Right lobe of liver (tissue), 6 donors: ENCODE results near the gene RICTOR. TPM values are rescaled to one million over a fixed set of nuclear protein-coding genes. Genes with fewer than 3 reads are reported as not detected.

Experiments used
- ATAC-seq, 4 donors: fragments of 200-7000 bp; cut with Tn5 transposase; one replicate each; pipeline ENCODE4 v1.9.1; 2020; ENCODE audit warnings: mild to moderate bottlenecking in 4 of 4, moderate library complexity in 4 of 4
- DNase-seq, 3 donors: peaks; one replicate each; pipeline ENCODE4 v3.0.0-alpha.2; 2020
- H3K27ac ChIP-seq, 3 donors: fragments of 200-600 bp; one replicate each; pipeline ENCODE4 v1.8.0; 2022
- H3K27me3 ChIP-seq, 2 donors: fragments of 200-600 bp; one replicate each; pipeline ENCODE4 v1.8.0; 2022
- H3K36me3 ChIP-seq, 4 donors: fragments of 200-600 bp; sonication (generic) in 1 of 4; one replicate each; pipeline versions ENCODE4 v1.5.1 to v1.8.0; 2017 to 2022; ENCODE audit warnings: control low read depth in 1 of 4
- H3K4me1 ChIP-seq, 4 donors: fragments of 200-600 bp; sonication (generic) in 1 of 4; one replicate each; pipeline versions ENCODE4 v1.5.1 to v1.8.0; 2017 to 2022; ENCODE audit warnings: control low read depth in 1 of 4
- H3K4me3 ChIP-seq, 3 donors: fragments of 200-600 bp; one replicate each; pipeline ENCODE4 v1.8.0; 2022
- H3K9me3 ChIP-seq, 4 donors: fragments of 200-600 bp; sonication (generic) in 1 of 4; one replicate each; pipeline versions ENCODE4 v1.5.1 to v1.8.0; 2017 to 2022; ENCODE audit warnings: control low read depth in 1 of 4
- CTCF ChIP-seq, 4 donors: fragments of 200-600 bp in 3 of 4; fragments of 450-650 bp in 1 of 4; IDR thresholded peaks; one replicate each; pipeline versions ENCODE4 v1.5.1 to v1.8.0; 2016 to 2022; ENCODE audit warnings: antibody characterized with exemption in 4 of 4, mild to moderate bottlenecking in 2 of 4
- POLR2A ChIP-seq: fragments of 450-650 bp; IDR thresholded peaks from one replicate; pipeline ENCODE4 v1.6.1; 2017; ENCODE audit warnings: antibody characterized with exemption, mild to moderate bottlenecking
- WGBS: methylation state at CpG from one replicate; pipeline ENCODE4 v1.1.6; 2018; ENCODE audit warnings: low coverage, low lambda C conversion rate; ENCODE audit not compliant: insufficient coverage; ENCODE audit errors: missing lambda C conversion rate; 5-methylcytosine and 5-hydroxymethylcytosine counted together
- intact Hi-C, 2 donors: fragments of 100-400 bp; cut with DNase I; formaldehyde crosslinking; loops; one replicate each; pipeline versions ENCODE4 v1.11.2 to v1.14.1; 2022
- total RNA-seq, 6 experiments: library from RNA; depleted of rRNA in 2 of 6; stranded (reverse); fragments of >200 nt in 2 of 6; fragmentation: NEBNext Ultra II Directional in 3 of 6; extraction: Animal tissue kit (Norgen Biotek cat#: 25700) in 3 of 6; gene quantifications; one replicate each; pipeline versions ENCODE4 v1.1.0 to v1.2.4, GENCODE V29; 2016 to 2023
- donor health status: DM: no; HTN: yes; CAD: no.
- donor health status: DM: no; HTN: no; CAD: no.
- donor health status: DM: no; HTN: no; CAD: no.
- donor health status: DM: no; HTN: yes; CAD: no.
- donor health status: DM: no; HTN: yes; CAD: no.

The RICTOR gene
- total RNA-seq, 6 experiments from 2014 or later = 9.8 to 19.2 (median 14.6) TPM

DNA sequence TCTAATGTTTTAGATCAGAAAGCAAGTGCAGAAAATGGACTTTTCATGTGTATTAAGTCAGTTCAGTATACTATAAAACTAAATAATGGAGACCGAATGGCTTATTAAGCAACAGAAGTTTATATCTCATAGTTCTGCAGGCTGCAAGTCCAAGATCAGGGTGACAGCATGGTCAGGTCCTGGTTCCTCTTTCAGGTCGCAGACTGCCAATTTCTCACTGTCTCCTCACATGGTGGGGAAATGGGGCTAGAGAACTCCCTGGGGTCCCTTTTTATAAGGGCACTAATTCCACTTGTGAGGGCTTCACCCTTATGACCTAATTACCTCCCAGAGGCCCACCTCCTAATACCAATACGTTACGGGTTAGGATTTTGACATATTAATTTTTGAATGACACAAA, 48.7 kb downstream of the RICTOR start:
- 79% methylated on average over 4 of the region's 4 CpGs for WGBS
- no peak for DNase-seq
- Histone ChIP-seq H3K27ac (no peak overlapping the region), H3K9me3 (no peaks in the 10 kb centered on the region), H3K4me1 (no peaks in the 10 kb centered on the region), H3K27me3 (no peaks in the 10 kb centered on the region), H3K36me3 (no peaks in the 10 kb centered on the region), H3K4me3 (no peak overlapping the region)
- intact Hi-C loops = no loop called here
- no peak for TF ChIP-seq POLR2A
- TF ChIP-seq CTCF (IDR thresholded peaks at IDR 0.05) = no peak
- no peak for ATAC-seq

- Histone ChIP-seq H3K4me1 (no peaks in the 10 kb centered on the region), H3K27ac (no peak overlapping the region), H3K36me3 (no peaks in the 10 kb centered on the region), H3K9me3 (no peaks in the 10 kb centered on the region), H3K27me3 (no peaks in the 10 kb centered on the region), H3K4me3 (no peak overlapping the region)
- intact Hi-C loops = no loop called here
- TF ChIP-seq POLR2A (no peak), CTCF (IDR thresholded peaks at IDR 0.05) (no peak)
- DNase-seq (no peak), ATAC-seq (no peak)
Measured at GRCh38 chr5:39024884-39025283, 49.3 kb downstream of the RICTOR start.

DNA sequence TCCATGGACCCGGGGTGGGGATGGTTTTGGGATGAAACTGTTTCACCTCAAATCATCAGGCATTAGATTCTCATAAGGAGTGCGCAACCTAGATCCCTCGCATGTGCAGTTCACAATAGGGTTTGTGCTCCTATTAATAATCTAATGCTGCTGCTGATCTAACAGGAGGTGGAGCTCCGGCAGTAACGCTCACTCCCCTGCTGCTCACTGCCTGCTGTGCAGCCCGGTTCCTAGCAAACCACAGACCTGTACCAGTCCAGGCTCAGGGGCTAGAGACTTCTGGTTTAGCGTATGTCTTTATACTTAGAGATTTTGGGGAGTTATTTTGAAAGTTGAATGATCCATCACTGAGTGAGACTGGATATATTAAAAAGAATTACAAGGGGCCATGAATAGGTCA, 50.2 kb downstream of the RICTOR start:
- Histone ChIP-seq H3K36me3 (no peaks in the 10 kb centered on the region), H3K9me3 (no peaks in the 10 kb centered on the region), H3K4me3 (no peak overlapping the region), H3K27ac (no peak overlapping the region), H3K27me3 (no peaks in the 10 kb centered on the region), H3K4me1 (no peaks in the 10 kb centered on the region)
- ATAC-seq = no peak
- WGBS = 100% methylated on average over 6 of the region's 7 CpGs
- no peak for DNase-seq
- TF ChIP-seq CTCF (IDR thresholded peaks at IDR 0.05) (no peak), POLR2A (no peak)
- intact Hi-C loops = no loop called here

DNA sequence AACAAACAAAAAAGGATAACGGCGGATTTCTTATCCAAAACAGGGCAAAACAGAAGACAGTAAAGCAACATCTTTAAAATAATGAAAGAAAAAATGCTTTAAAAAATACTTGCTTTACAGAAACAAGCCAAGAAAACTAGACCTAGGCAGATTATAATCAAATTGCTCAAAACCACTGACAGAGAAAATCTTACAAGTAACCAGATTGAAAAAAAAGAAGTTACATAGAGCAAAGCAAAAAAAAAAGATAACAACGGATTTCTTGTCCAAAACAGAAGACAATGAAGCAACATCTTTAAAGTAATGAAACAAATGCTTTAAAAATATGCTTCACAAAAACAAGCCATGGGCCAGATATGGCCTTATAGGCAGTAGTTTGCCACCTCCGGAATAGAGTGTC, 51.1 kb downstream of the RICTOR start:
- H3K36me3 ChIP-seq = no peaks in the 10 kb centered on the region
- H3K4me1 ChIP-seq = no peaks in the 10 kb centered on the region
- no peak overlapping the region for H3K27ac ChIP-seq
- H3K27me3 ChIP-seq = no peaks in the 10 kb centered on the region
- H3K4me3 ChIP-seq = no peak overlapping the region
- TF ChIP-seq POLR2A (no peak), CTCF (IDR thresholded peaks at IDR 0.05) (no peak)
- ATAC-seq = no peak
- intact Hi-C loops = no loop called here
- no peak for DNase-seq
- WGBS = 92% methylated on average over 4 of the region's 4 CpGs
- no peaks in the 10 kb centered on the region for H3K9me3 ChIP-seq

- intact Hi-C loops = no loop called here
- TF ChIP-seq CTCF (IDR thresholded peaks at IDR 0.05) = no peak
- TF ChIP-seq POLR2A = no peak
- H3K27ac ChIP-seq = no peak overlapping the region
Measured at GRCh38 chr5:39022151-39022550, 52.0 kb downstream of the RICTOR start.

More at GRCh38 chr5:39022151-39022550, 52.0 kb downstream of the RICTOR start:
- Histone ChIP-seq H3K4me3 (no peak overlapping the region), H3K4me1 (no peaks in the 10 kb centered on the region), H3K27me3 (no peaks in the 10 kb centered on the region), H3K36me3 (no peaks in the 10 kb centered on the region), H3K9me3 (no peaks in the 10 kb centered on the region)
- ATAC-seq (no peak), DNase-seq (no peak)
- 93% methylated on average over 3 of the region's 4 CpGs for WGBS
